Tibial nerve (tissue), 4 donors: ENCODE data around the gene SOS2. TPM values are rescaled to one million over a fixed set of nuclear protein-coding genes. Genes with fewer than 3 reads are reported as not detected.

Experiments used
- DNase-seq, 2 donors: peaks; one replicate each; pipeline ENCODE4 v3.0.0-alpha.2; 2019; ENCODE audit warnings: low spot score in 2 of 2
- H3K27ac ChIP-seq, 4 donors: fragments of 200-600 bp; sonication (generic) in 3 of 4; one replicate each; pipeline ENCODE4 v1.5.1; 2017 to 2019; ENCODE audit warnings: mild to moderate bottlenecking in 1 of 4
- H3K27me3 ChIP-seq, 2 donors: fragments of 200-600 bp; sonication (generic) in 1 of 2; one replicate each; pipeline versions ENCODE4 v1.5.1 to v1.6.0; 2017 to 2019
- H3K36me3 ChIP-seq, 3 donors: fragments of 200-600 bp; sonication (generic); one replicate each; pipeline ENCODE4 v1.5.1; 2018 to 2019
- H3K4me1 ChIP-seq, 4 donors: fragments of 200-600 bp; sonication (generic) in 3 of 4; one replicate each; pipeline ENCODE4 v1.5.1; 2017 to 2019
- H3K4me3 ChIP-seq, 4 donors: fragments of 200-600 bp; sonication (generic) in 3 of 4; one replicate each; pipeline ENCODE4 v1.5.1; 2017 to 2019; ENCODE audit warnings: mild to moderate bottlenecking in 1 of 4, moderate library complexity in 1 of 4
- H3K9me3 ChIP-seq, 4 donors: fragments of 200-600 bp; sonication (generic) in 3 of 4; one replicate each; pipeline ENCODE4 v1.5.1; 2017 to 2019
- EP300 ChIP-seq, 2 donors: sonication (generic); formaldehyde crosslinking; IDR thresholded peaks; one replicate each; pipeline ENCODE4 v1.6.1; 2017; ENCODE audit warnings: antibody characterized with exemption in 2 of 2, mild to moderate bottlenecking in 1 of 2
- POLR2A ChIP-seq, 2 donors: fragments of 450-650 bp; IDR thresholded peaks; one replicate each; pipeline ENCODE4 v1.6.1; 2017; ENCODE audit warnings: antibody characterized with exemption in 2 of 2, mild to moderate bottlenecking in 2 of 2, moderate library complexity in 2 of 2
- WGBS, 2 donors: methylation state at CpG; one replicate each; pipeline ENCODE4 v1.1.5; 2018; 5-methylcytosine and 5-hydroxymethylcytosine counted together
- total RNA-seq, 4 donors: library from RNA; depleted of rRNA; stranded (reverse); fragments of >200 nt; gene quantifications; one replicate each; pipeline ENCODE4 v1.1.0, GENCODE V29; 2016
- TF ChIP-seq, protein P1 (sequence below), 5 experiments: fragments of 200-600 bp in 3 of 5; fragments of 450-650 bp in 2 of 5; sonication (generic) in 3 of 5; IDR thresholded peaks; one replicate each; pipeline ENCODE4 v1.5.1; 2016 to 2019; ENCODE audit warnings: antibody characterized with exemption in 5 of 5, mild to moderate bottlenecking in 3 of 5, moderate library complexity in 2 of 5

Gene SOS2
- total RNA-seq, 4 donors from 2014 or later, result 30.9 to 41.5 (median 38.0) TPM

DNA sequence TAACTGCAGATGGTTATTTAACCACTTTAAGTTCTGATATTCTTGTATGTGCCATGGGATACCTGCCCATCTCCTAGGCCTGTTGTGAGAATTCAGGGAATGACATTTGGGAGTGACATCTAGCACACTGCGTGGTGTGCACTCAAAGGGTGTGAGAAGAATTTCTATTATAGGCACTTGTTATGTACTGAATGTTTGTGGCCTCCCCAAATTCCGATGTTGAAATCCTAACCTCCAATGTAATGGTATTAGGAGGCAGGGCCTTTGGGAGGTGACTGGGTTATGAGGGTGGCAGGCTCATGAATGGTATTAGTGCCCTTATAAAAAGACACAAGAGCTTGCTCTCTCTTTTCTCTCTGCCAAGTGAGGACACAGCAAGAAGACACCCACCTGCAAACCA is 142.6 kb downstream of the SOS2 start:
- Histone ChIP-seq H3K27ac (no peak overlapping the region), H3K4me1 (peaks cover 0 to 7% (median 0%) of the 10 kb centered on the region in 4 donors), H3K27me3 (no peaks in the 10 kb centered on the region), H3K4me3 (no peak overlapping the region), H3K36me3 (peaks cover 0 to 10% (median 0%) of the 10 kb centered on the region in 3 donors), H3K9me3 (no peaks in the 10 kb centered on the region)
- TF ChIP-seq EP300 (IDR thresholded peaks at IDR 0.05) (no peak), POLR2A (IDR thresholded peaks at IDR 0.05) (no peak)
- TF ChIP-seq, protein P1, sequence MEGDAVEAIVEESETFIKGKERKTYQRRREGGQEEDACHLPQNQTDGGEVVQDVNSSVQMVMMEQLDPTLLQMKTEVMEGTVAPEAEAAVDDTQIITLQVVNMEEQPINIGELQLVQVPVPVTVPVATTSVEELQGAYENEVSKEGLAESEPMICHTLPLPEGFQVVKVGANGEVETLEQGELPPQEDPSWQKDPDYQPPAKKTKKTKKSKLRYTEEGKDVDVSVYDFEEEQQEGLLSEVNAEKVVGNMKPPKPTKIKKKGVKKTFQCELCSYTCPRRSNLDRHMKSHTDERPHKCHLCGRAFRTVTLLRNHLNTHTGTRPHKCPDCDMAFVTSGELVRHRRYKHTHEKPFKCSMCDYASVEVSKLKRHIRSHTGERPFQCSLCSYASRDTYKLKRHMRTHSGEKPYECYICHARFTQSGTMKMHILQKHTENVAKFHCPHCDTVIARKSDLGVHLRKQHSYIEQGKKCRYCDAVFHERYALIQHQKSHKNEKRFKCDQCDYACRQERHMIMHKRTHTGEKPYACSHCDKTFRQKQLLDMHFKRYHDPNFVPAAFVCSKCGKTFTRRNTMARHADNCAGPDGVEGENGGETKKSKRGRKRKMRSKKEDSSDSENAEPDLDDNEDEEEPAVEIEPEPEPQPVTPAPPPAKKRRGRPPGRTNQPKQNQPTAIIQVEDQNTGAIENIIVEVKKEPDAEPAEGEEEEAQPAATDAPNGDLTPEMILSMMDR (IDR thresholded peaks at IDR 0.05), result no peak
- 50% methylated on average over 2 of the region's 2 CpGs for WGBS, 2 donors
- no peak for DNase-seq

DNA sequence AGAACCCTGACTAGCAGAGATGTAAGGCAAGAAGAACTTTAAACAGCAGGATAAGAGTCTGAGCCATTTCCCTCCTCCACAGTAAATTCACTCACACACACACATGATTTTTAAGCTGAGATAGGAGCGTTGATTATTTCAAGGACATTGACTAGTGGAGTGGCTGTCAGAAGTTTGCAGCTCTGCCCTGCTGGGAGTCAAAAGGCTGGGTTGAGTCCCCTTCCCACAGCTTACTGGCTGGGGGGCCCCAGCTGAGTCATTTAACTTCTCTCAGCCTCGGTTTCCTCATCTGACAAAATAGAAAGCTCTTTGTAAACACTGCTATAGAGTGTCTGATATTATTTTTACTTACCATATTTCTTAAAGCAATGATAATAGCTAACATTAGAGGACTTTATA is 143.3 kb downstream of the SOS2 start:
- H3K4me3 ChIP-seq, result no peak overlapping the region
- no peak for TF ChIP-seq POLR2A (IDR thresholded peaks at IDR 0.05)
- TF ChIP-seq, protein P1 (IDR thresholded peaks at IDR 0.05), result no peak
- TF ChIP-seq EP300 (IDR thresholded peaks at IDR 0.05), result no peak
- 93 to 96% methylated on average over 2 of the region's 2 CpGs for WGBS, 2 donors

DNA sequence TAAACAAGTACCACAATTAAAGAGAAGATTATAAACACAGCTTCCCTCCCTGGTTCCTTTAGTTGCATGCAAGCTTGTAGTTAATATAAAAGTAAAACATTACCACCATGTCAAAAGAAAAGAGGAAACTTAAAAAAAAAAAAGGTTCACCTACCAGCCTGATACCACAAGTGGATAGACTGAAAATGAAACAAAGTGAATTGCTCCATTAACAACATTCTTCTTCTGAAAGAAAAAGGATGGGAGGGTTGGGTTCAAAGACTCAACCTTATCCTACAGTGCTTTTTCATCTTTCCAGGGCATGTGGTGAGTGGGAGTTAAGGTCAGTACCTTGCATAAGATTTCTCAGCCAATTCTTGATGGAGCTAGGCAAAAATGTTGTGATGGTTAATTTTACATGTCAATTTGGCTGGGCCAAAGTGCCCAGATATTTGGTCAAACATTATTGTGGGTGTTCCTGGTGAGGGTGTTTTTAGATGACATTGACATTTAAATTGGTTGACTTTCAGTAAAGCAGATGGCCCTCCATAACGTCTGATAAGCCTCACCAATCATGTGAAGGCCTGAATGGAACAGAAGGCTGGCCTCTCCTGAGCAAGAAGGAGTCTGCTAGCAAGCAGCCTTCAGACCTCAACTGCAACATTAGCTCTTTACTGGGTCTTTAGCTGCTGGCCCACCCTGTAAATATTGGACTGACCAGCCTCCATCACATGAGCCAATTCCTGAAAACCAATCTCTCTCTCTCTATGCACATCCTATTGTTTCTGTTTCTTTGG is 143.8 kb downstream of the SOS2 start:
- Histone ChIP-seq H3K4me1 (peaks cover 0 to 15% (median 0%) of the 10 kb centered on the region in 4 donors), H3K9me3 (no peaks in the 10 kb centered on the region), H3K27me3 (no peaks in the 10 kb centered on the region), H3K4me3 (no peak overlapping the region), H3K36me3 (peaks cover 0 to 10% (median 0%) of the 10 kb centered on the region in 3 donors), H3K27ac (no peak overlapping the region)
- TF ChIP-seq POLR2A (IDR thresholded peaks at IDR 0.05), result no peak
- TF ChIP-seq, protein P1 (IDR thresholded peaks at IDR 0.05), result no peak
- no peak for TF ChIP-seq EP300 (IDR thresholded peaks at IDR 0.05)
- 50 to 67% methylated on average over 1 of the region's 1 CpG for WGBS, 2 donors
- no peak for DNase-seq

More for the DNA sequence above, 143.3 kb downstream of the SOS2 start:
- H3K9me3 ChIP-seq, result no peaks in the 10 kb centered on the region
- H3K4me1 ChIP-seq, result peaks cover 0 to 10% (median 0%) of the 10 kb centered on the region in 4 donors
- H3K27me3 ChIP-seq, result no peaks in the 10 kb centered on the region
- peaks cover 0 to 10% (median 0%) of the 10 kb centered on the region in 3 donors for H3K36me3 ChIP-seq
- no peak for DNase-seq
- no peak overlapping the region for H3K27ac ChIP-seq

DNA sequence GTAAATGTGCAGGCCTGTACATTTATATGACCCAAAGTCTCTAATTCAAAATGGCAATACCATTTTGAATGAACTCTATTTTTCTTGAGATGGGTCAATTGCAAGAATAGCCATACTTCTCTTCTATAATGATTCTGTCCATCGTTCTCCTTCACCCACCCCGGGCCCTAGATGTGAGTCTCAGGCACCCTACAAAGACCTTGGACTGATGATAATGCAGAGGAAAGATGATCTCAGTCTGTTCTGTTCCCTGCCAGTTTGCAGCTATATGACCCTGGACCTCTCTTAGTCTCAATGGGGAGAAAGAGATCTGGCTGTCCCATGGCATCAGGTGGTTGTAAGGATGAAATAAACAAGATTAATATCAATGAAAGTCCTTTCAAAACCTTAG is 145.1 kb downstream of the SOS2 start:
- no peaks in the 10 kb centered on the region for H3K27me3 ChIP-seq
- no peaks in the 10 kb centered on the region for H3K9me3 ChIP-seq
- H3K4me3 ChIP-seq, result no peak overlapping the region
- peaks cover 0 to 4% (median 0%) of the 10 kb centered on the region in 3 donors for H3K36me3 ChIP-seq
- H3K27ac ChIP-seq, result peak overlapping the region in 1 of 4 donors; percentile 75
- WGBS, 2 donors, result 77 to 83% methylated on average over 2 of the region's 2 CpGs
- H3K4me1 ChIP-seq, result peaks cover 0 to 16% (median 0%) of the 10 kb centered on the region in 4 donors
- no peak for DNase-seq
- TF ChIP-seq EP300 (IDR thresholded peaks at IDR 0.05) (no peak), POLR2A (IDR thresholded peaks at IDR 0.05) (no peak)
- TF ChIP-seq, protein P1 (IDR thresholded peaks at IDR 0.05), result no peak

DNA sequence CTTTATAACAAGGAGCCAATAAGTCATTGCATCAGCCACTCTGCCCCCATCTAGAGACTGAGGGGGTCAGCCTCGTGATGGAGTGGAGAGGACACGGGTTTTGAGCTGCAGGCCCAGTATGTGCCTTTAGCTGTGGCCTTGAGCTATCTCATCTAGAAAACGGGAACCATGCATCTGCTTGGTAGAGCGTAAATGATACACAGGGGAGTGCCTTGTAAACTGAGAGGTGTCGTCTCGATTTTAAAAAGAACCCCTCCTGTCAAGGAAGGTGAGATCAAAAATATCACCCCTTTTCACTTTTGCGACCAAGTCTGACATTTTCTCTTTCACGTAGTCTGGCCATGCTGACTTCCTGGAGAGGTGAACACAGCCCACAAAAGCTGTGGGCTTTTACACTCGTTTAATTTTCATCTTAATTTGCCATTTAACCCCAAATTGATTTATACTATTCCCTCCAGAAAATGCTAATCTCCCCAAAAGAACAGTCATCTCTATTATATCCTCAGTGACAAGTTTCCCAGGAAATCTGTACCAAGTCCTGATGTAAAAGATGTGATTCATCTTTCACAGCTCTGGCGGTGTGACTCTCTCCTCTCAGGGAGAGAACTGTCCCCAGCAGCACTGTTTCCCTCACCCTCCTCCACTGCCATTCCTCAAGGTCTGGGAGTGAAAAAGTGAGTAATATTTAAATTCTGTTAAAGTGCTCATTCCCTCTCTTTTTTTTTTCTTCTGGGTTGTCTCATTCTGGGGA is 145.6 kb downstream of the SOS2 start:
- Histone ChIP-seq H3K27me3 (no peaks in the 10 kb centered on the region), H3K4me3 (no peak overlapping the region), H3K4me1 (peaks cover 0 to 16% (median 0%) of the 10 kb centered on the region in 4 donors), H3K9me3 (no peaks in the 10 kb centered on the region), H3K27ac (peak overlapping the region in 1 of 4 donors; percentile 75), H3K36me3 (peaks cover 0 to 4% (median 0%) of the 10 kb centered on the region in 3 donors)
- DNase-seq, result no peak
- no peak for TF ChIP-seq POLR2A (IDR thresholded peaks at IDR 0.05)
- no peak for TF ChIP-seq EP300 (IDR thresholded peaks at IDR 0.05)
- TF ChIP-seq, protein P1 (IDR thresholded peaks at IDR 0.05), result no peak
- WGBS, 2 donors, result 73 to 74% methylated on average over 10 of the region's 10 CpGs
